LNCaP clone FGC (cell line): ENCODE data around the gene POU6F2.

Experiments
- DNase-seq: peaks from one replicate; pipeline ENCODE4 v3.0.0-alpha.2; 2011; ENCODE audit warnings: low read depth
- H3K4me3 ChIP-seq: 2 replicates; pipeline ENCODE4 v1.5.1; 2011; ENCODE audit warnings: mild to moderate bottlenecking, low read depth, low read length, control low read depth
- CTCF ChIP-seq: IDR thresholded peaks from 2 replicates; pipeline ENCODE4 v1.5.1; 2012; ENCODE audit warnings: mild to moderate bottlenecking; ENCODE audit not compliant: control insufficient read depth, insufficient read depth; ENCODE audit errors: extremely low read depth

Gene POU6F2

GRCh38 chr7:39493934-39494333, 516.2 kb downstream of the POU6F2 start:
- H3K4me3 ChIP-seq = no peak overlapping the region
- no peak for TF ChIP-seq CTCF
- DNase-seq = no peak

GRCh38 chr7:39501358-39501757, 523.6 kb downstream of the POU6F2 start:
- no peak for DNase-seq
- H3K4me3 ChIP-seq = no peak overlapping the region
- no peak for TF ChIP-seq CTCF

GRCh38 chr7:39504963-39505362, 527.3 kb downstream of the POU6F2 start:
- no peak for DNase-seq
- H3K4me3 ChIP-seq = no peak overlapping the region
- no peak for TF ChIP-seq CTCF

GRCh38 chr7:39507866-39508551, 530.3 kb downstream of the POU6F2 start:
- no peak for TF ChIP-seq CTCF
- DNase-seq = no peak
- H3K4me3 ChIP-seq = no peak overlapping the region

GRCh38 chr7:39509436-39509835, 531.7 kb downstream of the POU6F2 start:
- no peak for TF ChIP-seq CTCF
- DNase-seq = no peak
- no peak overlapping the region for H3K4me3 ChIP-seq

GRCh38 chr7:39509912-39510311, 532.2 kb downstream of the POU6F2 start:
- no peak for TF ChIP-seq CTCF
- no peak for DNase-seq
- H3K4me3 ChIP-seq = no peak overlapping the region

GRCh38 chr7:39510864-39511354, 533.2 kb downstream of the POU6F2 start:
- H3K4me3 ChIP-seq = no peak overlapping the region
- no peak for TF ChIP-seq CTCF
- no peak for DNase-seq
